MM.1S (cell line): ENCODE data around the gene SLC24A4.

ENCODE experiments used
- DNase-seq: peaks from one replicate; pipeline ENCODE4 v3.0.0-alpha.2; 2015
- H2AFZ ChIP-seq: fragments of 300-600 bp; sonication (generic); 2 replicates; pipeline ENCODE4 v1.6.0; 2016; ENCODE audit warnings: antibody characterized with exemption, low read length
- H3F3A ChIP-seq: fragments of 300-600 bp; sonication (generic); 2 replicates; pipeline ENCODE4 v1.6.1; 2016; ENCODE audit warnings: mild to moderate bottlenecking, antibody characterized with exemption, low read length, moderate library complexity, mixed read lengths; ENCODE audit not compliant: insufficient read depth
- H3K27ac ChIP-seq: fragments of 300-600 bp; sonication (generic); 2 replicates; pipeline ENCODE4 v1.5.1; 2016; ENCODE audit warnings: mild to moderate bottlenecking, low read length
- H3K27me3 ChIP-seq: fragments of 300-600 bp; sonication (generic); replicated peaks from 2 replicates; pipeline ENCODE4 v1.6.0; 2016; ENCODE audit warnings: low read length; ENCODE audit not compliant: insufficient read depth
- H3K36me3 ChIP-seq: fragments of 300-600 bp; sonication (generic); replicated peaks from 2 replicates; pipeline ENCODE4 v1.6.1; 2016; ENCODE audit warnings: mild to moderate bottlenecking, low read length, mixed read lengths; ENCODE audit not compliant: insufficient read depth
- H3K4me1 ChIP-seq: fragments of 300-600 bp; sonication (generic); 2 replicates; pipeline ENCODE4 v1.6.1; 2016; ENCODE audit warnings: low read length, mixed read lengths
- H3K4me2 ChIP-seq: fragments of 300-600 bp; sonication (generic); 2 replicates; pipeline ENCODE4 v1.6.0; 2016; ENCODE audit warnings: low read depth, low read length
- H3K4me3 ChIP-seq: fragments of 300-600 bp; sonication (generic); 2 replicates; pipeline ENCODE4 v1.5.1; 2016; ENCODE audit warnings: low read length, mixed read lengths
- H3K79me2 ChIP-seq: fragments of 300-600 bp; sonication (generic); 2 replicates; pipeline ENCODE4 v1.6.1; 2016; ENCODE audit warnings: mixed run types, low read length, mixed read lengths
- H3K9ac ChIP-seq: fragments of 300-600 bp; sonication (generic); 2 replicates; pipeline ENCODE4 v1.6.1; 2016; ENCODE audit warnings: low read length, mixed read lengths
- H3K9me2 ChIP-seq: fragments of 300-600 bp; sonication (generic); replicated peaks from 2 replicates; pipeline ENCODE4 v1.6.1; 2016; ENCODE audit warnings: mild to moderate bottlenecking, low read length, mixed read lengths; ENCODE audit not compliant: insufficient read depth
- H3K9me3 ChIP-seq: fragments of 300-600 bp; sonication (generic); replicated peaks from 2 replicates; pipeline ENCODE4 v1.6.1; 2016; ENCODE audit warnings: mild to moderate bottlenecking, low read length, mixed read lengths; ENCODE audit not compliant: insufficient read depth
- H4K20me1 ChIP-seq: fragments of 300-600 bp; sonication (generic); 2 replicates; pipeline ENCODE4 v1.6.1; 2016; ENCODE audit warnings: mild to moderate bottlenecking, low read length, moderate library complexity, mixed read lengths; ENCODE audit not compliant: insufficient read depth
- EZH2 ChIP-seq: fragments of 300-600 bp; sonication (generic); optimal IDR thresholded peaks from 2 replicates; pipeline ENCODE3; 2017; ENCODE audit warnings: low read depth, mild to moderate bottlenecking, antibody characterized with exemption, low read length, mixed read lengths
- EZH2phosphoT487 ChIP-seq: fragments of 300-600 bp; sonication (generic); IDR thresholded peaks from 2 replicates; pipeline ENCODE4 v1.6.1; 2018; ENCODE audit warnings: antibody characterized with exemption, low read length
- TF ChIP-seq, protein P1 (sequence below): fragments of 300-600 bp; sonication (generic); IDR thresholded peaks from 2 replicates; pipeline ENCODE4 v1.5.1; 2016; ENCODE audit warnings: antibody characterized with exemption, low read length, mixed read lengths

The SLC24A4 gene

DNA sequence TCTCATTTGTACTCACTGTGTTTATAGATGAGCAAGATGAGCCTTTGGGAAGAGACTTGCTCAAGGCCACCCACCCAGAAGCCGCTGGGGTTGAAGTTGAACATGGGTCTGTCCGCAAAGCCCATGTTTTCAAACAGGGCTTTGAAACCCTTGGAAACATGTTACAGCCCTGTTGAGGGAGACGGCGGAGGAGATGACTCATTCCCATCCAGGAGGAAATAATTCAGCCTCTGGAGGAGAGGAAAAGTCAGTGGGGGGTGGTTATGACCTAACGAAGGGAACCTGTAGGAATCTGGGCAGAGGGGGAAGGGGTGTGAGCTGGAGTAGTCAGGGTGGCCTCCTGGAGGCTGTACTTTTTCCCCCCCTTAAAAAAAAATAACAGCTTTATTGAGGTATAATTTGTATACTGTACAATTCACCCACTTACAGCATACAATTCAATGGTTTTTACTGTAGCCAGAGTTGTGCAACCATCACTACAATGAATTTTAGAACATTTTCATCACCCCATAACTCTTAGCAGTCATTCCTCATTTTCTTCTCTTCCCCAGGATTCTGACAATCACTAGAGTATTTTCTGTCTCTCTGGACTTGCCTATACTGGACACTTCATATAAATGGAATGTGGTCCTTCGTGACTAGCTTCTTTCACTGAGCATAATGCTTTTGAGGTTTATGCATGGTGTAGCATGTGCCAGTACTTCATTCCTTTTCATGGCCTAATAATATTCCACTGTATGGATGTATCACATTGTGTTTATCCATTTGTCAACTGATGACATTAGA is 188.7 kb downstream of the SLC24A4 start:
- Histone ChIP-seq H3K9me3 (no peaks in the 10 kb centered on the region), H3K4me1 (0 out of 2 replicates have a peak, but pooled peaks cover 4% of the 10 kb centered on the region), H3K9ac (no peak overlapping the region), H3K36me3 (no peaks in the 10 kb centered on the region), H3K4me2 (no peak overlapping the region), H2AFZ (no peak overlapping the region), H3K27me3 (peaks cover 11% of the 10 kb centered on the region), H3K27ac (no peak overlapping the region), H4K20me1 (no peaks in the 10 kb centered on the region), H3F3A (no peaks in the 10 kb centered on the region), H3K79me2 (no peaks in the 10 kb centered on the region), H3K4me3 (no peak overlapping the region), H3K9me2 (no peaks in the 10 kb centered on the region)
- TF ChIP-seq EZH2 (no peak), EZH2phosphoT487 (no peak)
- TF ChIP-seq, protein P1, sequence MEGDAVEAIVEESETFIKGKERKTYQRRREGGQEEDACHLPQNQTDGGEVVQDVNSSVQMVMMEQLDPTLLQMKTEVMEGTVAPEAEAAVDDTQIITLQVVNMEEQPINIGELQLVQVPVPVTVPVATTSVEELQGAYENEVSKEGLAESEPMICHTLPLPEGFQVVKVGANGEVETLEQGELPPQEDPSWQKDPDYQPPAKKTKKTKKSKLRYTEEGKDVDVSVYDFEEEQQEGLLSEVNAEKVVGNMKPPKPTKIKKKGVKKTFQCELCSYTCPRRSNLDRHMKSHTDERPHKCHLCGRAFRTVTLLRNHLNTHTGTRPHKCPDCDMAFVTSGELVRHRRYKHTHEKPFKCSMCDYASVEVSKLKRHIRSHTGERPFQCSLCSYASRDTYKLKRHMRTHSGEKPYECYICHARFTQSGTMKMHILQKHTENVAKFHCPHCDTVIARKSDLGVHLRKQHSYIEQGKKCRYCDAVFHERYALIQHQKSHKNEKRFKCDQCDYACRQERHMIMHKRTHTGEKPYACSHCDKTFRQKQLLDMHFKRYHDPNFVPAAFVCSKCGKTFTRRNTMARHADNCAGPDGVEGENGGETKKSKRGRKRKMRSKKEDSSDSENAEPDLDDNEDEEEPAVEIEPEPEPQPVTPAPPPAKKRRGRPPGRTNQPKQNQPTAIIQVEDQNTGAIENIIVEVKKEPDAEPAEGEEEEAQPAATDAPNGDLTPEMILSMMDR = no peak
- no peak for DNase-seq

DNA sequence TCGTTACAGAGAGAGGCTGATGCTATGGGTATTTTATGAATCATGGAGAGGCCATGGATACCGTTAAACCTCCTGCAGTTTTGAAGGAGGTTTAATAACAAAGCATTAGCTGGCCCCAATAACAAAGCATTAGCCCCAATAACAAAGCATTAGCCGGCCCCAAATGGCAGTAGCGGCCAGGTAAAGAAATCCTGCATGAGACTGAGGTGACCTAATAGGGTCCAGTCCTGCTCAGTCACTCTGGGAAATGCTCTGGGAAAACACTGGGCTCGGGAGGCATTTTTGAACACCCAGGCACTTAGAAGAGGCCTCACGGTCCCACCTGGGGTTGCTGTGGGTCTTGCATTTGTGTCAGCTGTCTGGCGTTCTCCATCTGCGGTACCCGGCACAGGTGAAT is 189.8 kb downstream of the SLC24A4 start:
- Histone ChIP-seq H2AFZ (no peak overlapping the region), H3K9ac (no peak overlapping the region), H3K9me3 (no peaks in the 10 kb centered on the region), H3K79me2 (no peaks in the 10 kb centered on the region), H3F3A (no peaks in the 10 kb centered on the region), H3K9me2 (no peaks in the 10 kb centered on the region), H3K4me3 (no peak overlapping the region), H3K4me2 (no peak overlapping the region), H3K27me3 (peaks cover 11% of the 10 kb centered on the region), H3K4me1 (no peaks in the 10 kb centered on the region), H3K36me3 (no peaks in the 10 kb centered on the region), H4K20me1 (no peaks in the 10 kb centered on the region), H3K27ac (no peak overlapping the region)
- TF ChIP-seq EZH2 (no peak), EZH2phosphoT487 (no peak)
- TF ChIP-seq, protein P1 = no peak
- DNase-seq = no peak

DNA sequence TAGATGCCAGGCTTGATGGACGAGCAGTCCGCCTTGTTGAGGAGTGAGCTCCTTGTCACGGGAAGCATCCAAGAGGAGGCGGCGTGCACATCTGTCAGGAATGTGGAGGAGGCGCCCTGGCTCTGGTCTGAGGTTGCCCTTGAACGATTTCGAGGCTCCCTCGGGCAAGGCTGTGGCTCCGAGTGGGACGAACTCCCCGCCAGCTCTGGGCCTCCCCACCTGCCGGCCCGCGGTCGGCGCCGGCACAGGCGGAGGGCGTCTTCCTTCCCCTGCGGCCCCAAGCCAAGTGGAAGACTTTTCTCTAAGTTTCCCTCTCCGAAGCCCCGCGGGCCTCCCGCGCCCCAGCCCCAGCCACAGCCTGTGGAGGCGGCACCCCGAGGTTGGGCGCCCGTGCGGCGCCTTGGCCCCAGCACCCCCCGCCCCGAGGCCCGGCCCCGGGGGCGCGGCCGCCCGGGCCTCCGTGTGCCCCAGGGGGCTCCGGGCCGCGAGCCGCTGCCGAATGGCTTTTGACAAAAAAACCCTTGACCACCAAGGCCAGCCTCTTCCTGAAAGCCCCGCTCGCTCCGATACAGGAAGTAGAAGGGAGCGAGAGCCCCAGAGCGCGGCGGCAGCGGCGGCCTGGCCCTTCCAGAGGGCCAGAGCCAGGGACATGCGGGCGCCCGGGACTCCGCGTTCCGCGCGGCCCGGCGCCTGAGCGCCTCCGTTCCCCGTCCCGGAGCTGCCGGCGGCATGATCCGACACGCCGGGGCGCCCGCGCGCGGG is 190.4 kb downstream of the SLC24A4 start, which contains the start of gene RIN3:
Gene RIN3 (plus strand): TSS at position 578 of the 762 bp plus-strand sequence. CDS start 152 bp downstream, at position 730.
- no peaks in the 10 kb centered on the region for H3K4me1 ChIP-seq
- H3K27ac ChIP-seq = no peak within 1 kb of the TSS
- H3K9me3 ChIP-seq = no peaks in the 10 kb centered on the region
- no peak within 1 kb of the TSS for H3K4me2 ChIP-seq
- peaks cover 11% of the 10 kb centered on the region for H3K27me3 ChIP-seq
- no peaks in the 10 kb centered on the region for H3K9me2 ChIP-seq
- no peaks in the 10 kb centered on the region for H3K36me3 ChIP-seq
- H3K9ac ChIP-seq = no peak within 1 kb of the TSS
- H2AFZ ChIP-seq = no peak within 1 kb of the TSS
- H4K20me1 ChIP-seq = no peaks in the 10 kb centered on the region
- no peak within 1 kb of the TSS for H3K4me3 ChIP-seq
- H3F3A ChIP-seq = no peaks in the 10 kb centered on the region
- no peak for DNase-seq
- TF ChIP-seq EZH2 = no peak
- TF ChIP-seq EZH2phosphoT487 = no peak
- TF ChIP-seq, protein P1 = no peak
- H3K79me2 ChIP-seq = no peaks in the 10 kb centered on the region
